ENCODE results near the gene LGALS4. TPM values are rescaled to one million over a fixed set of nuclear protein-coding genes. Genes with fewer than 3 reads are reported as not detected.
A peak's percentile ranks its signal among the peaks of the same experiment; 100 is the strongest.
"Not testable (repeated sequence)": the region's sequence is repeated elsewhere in the genome, so short reads cannot be mapped to it uniquely, and the experiment has no call there.

LGALS4 gene
- total RNA-seq, 1 donor from 2014 or later: not detected

DNA sequence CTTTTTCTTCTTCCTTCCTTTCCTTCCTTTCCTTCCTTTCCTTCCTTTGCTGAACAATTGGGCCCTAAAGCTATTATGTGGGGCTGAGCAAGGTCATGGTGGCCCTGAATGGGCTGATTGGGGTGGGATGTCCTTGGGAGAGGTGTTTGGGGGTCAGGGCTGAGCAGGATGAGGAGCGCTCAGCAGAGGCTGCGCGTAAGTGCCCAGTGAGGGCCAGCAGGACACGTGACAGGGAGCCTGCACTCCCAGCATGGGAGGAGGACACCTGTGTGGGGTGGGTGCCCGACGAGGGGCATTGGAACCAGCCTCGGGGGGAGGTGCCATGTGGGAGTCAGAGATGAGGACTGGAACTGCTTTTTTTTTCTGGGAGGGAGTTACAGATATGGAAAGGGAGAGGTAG is 34.0 kb downstream of the LGALS4 start:
- no peak for DNase-seq (ENCODE audit: low spot score)
- Mint-ChIP-seq H3K27ac (ENCODE audit: unreplicated experiment) (no peak overlapping the region), H3K4me3 (ENCODE audit: unreplicated experiment) (no peak overlapping the region), H3K36me3 (ENCODE audit: low read depth) (no peaks in the 10 kb centered on the region), H3K4me1 (ENCODE audit: low read depth) (no peaks in the 10 kb centered on the region), H3K27me3 (ENCODE audit: low read depth) (peaks cover 24% of the 10 kb centered on the region), H3K9me3 (ENCODE audit: low read depth) (no peaks in the 10 kb centered on the region)
- TF ChIP-seq, protein P1, sequence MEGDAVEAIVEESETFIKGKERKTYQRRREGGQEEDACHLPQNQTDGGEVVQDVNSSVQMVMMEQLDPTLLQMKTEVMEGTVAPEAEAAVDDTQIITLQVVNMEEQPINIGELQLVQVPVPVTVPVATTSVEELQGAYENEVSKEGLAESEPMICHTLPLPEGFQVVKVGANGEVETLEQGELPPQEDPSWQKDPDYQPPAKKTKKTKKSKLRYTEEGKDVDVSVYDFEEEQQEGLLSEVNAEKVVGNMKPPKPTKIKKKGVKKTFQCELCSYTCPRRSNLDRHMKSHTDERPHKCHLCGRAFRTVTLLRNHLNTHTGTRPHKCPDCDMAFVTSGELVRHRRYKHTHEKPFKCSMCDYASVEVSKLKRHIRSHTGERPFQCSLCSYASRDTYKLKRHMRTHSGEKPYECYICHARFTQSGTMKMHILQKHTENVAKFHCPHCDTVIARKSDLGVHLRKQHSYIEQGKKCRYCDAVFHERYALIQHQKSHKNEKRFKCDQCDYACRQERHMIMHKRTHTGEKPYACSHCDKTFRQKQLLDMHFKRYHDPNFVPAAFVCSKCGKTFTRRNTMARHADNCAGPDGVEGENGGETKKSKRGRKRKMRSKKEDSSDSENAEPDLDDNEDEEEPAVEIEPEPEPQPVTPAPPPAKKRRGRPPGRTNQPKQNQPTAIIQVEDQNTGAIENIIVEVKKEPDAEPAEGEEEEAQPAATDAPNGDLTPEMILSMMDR (IDR thresholded peaks at IDR 0.05): no peak

DNA sequence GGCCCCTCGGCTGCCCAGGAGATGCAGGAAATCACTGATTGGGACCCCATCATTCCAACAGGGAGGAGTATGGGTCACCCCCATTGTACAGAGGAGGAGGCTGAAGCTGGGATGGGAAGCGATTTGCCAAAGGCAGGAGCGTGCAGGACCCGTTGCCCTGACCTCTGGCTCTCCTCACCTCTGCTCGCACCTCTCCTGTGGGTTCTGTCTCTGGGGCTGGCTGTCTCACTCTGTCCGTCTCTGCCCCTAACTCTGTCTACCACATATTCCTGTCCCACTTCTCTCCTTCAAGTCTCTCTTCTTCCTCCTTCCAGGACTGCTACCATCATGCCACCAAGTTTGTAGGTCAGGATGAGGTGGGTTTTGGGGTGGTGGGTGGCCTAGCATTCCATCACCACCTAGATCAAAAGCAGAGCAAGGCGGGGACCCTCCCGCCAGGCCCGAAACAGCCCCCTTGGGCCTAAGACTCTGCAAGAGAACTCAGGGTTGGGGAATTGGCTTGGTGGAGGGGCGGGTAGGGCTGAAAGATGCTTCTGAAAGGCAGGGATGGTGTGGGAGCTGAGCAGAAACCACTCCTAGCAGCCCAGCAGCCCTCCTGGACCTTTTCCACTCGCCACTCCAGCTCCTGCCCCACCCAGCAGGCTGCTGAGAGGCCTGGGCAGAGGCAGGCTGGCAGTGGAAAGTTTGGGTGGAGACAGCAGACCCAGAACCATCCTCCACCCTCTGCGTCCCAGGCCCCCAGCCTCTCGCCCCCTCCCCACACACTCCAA is 38.4 kb downstream of the LGALS4 start:
- Mint-ChIP-seq H3K27ac (ENCODE audit: unreplicated experiment) (no peak overlapping the region), H3K4me3 (ENCODE audit: unreplicated experiment) (no peak overlapping the region), H3K4me1 (ENCODE audit: low read depth) (no peaks in the 10 kb centered on the region), H3K9me3 (ENCODE audit: low read depth) (no peaks in the 10 kb centered on the region), H3K36me3 (ENCODE audit: low read depth) (no peaks in the 10 kb centered on the region), H3K27me3 (ENCODE audit: low read depth) (peaks cover 5% of the 10 kb centered on the region)
- TF ChIP-seq, protein P1 (IDR thresholded peaks at IDR 0.05): no peak
- DNase-seq (ENCODE audit: low spot score): peak; percentile 58

DNA sequence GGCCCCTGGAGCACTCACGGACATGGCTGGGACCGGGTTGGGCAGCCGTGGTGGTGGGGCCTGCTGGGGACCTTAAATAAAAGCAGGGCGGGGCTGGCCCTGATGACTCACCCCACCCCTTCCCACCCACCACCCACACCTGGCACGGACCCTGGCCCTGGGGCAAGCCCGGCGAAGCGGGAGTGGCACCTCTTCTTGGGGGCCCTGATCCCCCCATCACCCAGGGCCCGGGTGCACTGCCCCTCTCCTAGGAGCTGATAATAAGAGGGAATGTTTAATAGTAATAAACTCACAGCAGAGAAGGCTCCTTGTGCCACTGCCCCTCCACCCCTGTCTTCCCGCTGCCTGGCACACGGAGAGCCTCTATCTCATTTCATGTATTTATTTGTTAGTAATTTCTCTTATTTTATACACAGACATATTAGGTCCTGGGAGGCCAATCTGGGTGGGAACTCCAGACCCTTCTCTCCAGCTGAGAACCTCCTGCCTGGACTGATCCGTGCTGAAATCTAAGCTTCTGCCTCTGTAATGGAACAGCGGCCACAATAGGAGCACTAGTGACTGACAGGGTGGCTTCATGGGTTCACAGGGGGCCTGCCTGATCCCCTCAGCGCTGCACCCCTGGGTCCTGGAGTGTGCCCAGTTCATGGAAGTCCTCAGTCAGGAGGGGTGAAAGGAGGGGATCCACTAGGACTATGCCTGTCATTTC is 39.1 kb downstream of the LGALS4 start, which contains the start of gene LGALS7:
TSS of gene LGALS7 (minus strand) at position 49 of the 709 bp plus-strand sequence. CDS start at position 24, 25 bp downstream.
- Mint-ChIP-seq H3K36me3 (ENCODE audit: low read depth) (no peaks in the 10 kb centered on the region), H3K4me1 (ENCODE audit: low read depth) (no peaks in the 10 kb centered on the region), H3K27ac (ENCODE audit: unreplicated experiment) (no peak within 1 kb of the TSS), H3K4me3 (ENCODE audit: unreplicated experiment) (no peak within 1 kb of the TSS), H3K9me3 (ENCODE audit: low read depth) (no peaks in the 10 kb centered on the region), H3K27me3 (ENCODE audit: low read depth) (peaks cover 1% of the 10 kb centered on the region)
- TF ChIP-seq, protein P1 (IDR thresholded peaks at IDR 0.05): no peak
- peak; percentile 62 for DNase-seq (ENCODE audit: low spot score)

DNA sequence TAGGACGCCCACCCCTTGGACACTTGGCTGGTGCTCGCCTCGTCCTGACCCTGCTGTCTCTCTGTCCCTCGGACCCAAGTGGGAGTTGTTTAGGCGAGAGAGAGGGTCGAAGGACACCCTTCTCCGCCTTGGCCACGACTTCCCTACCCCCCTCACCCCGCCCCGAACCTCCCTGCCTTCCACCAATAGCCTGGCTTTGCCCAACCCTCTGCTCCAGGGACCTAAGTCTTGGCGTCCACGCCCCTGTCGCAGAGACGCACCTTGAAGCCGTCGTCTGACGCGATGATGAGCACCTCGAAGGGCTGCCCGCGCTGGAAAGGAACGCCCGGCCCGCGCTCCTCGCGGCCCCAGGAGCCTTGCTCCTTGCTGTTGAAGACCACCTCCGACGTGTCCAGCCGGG is 41.2 kb downstream of the LGALS4 start:
- H3K36me3 Mint-ChIP-seq (ENCODE audit: low read depth); H3K27ac Mint-ChIP-seq (ENCODE audit: unreplicated experiment); H3K9me3 Mint-ChIP-seq (ENCODE audit: low read depth): not testable (repeated sequence)

DNA sequence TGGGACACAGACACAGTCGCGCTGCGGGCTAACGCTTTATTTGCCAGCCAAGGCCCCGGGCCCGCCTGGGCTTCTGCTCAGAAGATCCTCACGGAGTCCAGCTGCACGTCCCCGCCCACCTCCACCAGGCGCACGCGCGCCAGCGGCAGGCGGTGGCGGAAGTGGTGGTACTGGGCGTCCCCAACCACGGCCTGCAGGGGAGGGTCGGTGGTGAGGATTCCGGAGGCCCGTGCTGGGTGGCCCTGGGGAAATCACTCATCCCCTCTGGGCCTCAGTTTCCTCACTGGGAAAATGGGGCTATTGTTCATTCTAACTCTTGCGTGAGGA is 41.8 kb downstream of the LGALS4 start:
- not testable (repeated sequence) for H3K4me3 Mint-ChIP-seq (ENCODE audit: unreplicated experiment); H3K36me3 Mint-ChIP-seq (ENCODE audit: low read depth); H3K27ac Mint-ChIP-seq (ENCODE audit: unreplicated experiment); H3K27me3 Mint-ChIP-seq (ENCODE audit: low read depth); DNase-seq (ENCODE audit: low spot score); H3K4me1 Mint-ChIP-seq (ENCODE audit: low read depth); H3K9me3 Mint-ChIP-seq (ENCODE audit: low read depth)

More for the DNA sequence above, 41.2 kb downstream of the LGALS4 start:
- not testable (repeated sequence) for H3K27me3 Mint-ChIP-seq (ENCODE audit: low read depth); H3K4me3 Mint-ChIP-seq (ENCODE audit: unreplicated experiment); DNase-seq (ENCODE audit: low spot score); H3K4me1 Mint-ChIP-seq (ENCODE audit: low read depth)

DNA sequence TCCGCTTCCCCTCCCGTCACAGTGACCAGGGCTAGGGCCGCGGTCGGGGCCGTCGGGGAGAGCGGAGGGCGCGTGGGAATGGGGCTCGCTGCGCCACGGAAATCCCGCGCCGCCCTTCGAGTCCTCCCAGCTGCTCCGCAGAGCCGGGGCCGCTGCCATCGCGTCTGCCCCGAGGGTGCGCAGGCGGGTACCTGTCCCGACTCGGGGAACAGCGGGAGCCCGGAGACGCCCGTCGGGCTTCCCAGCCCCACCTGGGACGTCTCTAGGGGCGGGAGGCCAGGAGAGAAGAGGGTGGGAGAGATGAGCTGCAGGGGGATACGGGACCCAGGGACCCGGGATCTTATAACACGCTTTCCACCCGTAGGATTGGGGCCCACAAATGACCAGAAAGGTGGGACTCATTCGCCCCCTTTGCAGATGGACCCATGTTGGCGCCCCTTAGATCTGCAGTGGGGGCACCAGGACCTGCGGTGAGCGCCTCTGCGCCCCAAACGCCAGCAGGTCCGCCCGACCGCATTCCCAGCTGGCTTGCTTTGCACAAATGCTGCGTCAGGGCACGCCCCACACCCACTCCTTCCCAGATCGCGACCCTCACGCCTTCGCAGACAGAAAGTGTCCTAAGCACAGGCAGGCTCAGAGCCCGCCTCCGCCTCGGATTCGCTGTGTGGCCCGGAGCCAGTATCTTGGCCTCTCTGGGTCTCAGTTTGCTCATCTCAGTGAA is 42.4 kb downstream of the LGALS4 start:
- not testable (repeated sequence) for H3K36me3 Mint-ChIP-seq (ENCODE audit: low read depth); H3K9me3 Mint-ChIP-seq (ENCODE audit: low read depth); H3K27ac Mint-ChIP-seq (ENCODE audit: unreplicated experiment); H3K27me3 Mint-ChIP-seq (ENCODE audit: low read depth); H3K4me1 Mint-ChIP-seq (ENCODE audit: low read depth); H3K4me3 Mint-ChIP-seq (ENCODE audit: unreplicated experiment); DNase-seq (ENCODE audit: low spot score)
